GM18520 (cell line): Measurements from ENCODE around the gene CHRM2.
"Not testable (repeated sequence)": the region's sequence is repeated elsewhere in the genome, so short reads cannot be mapped to it uniquely, and the experiment has no call there.

Experiments used
- ATAC-seq: cut with Tn5 transposase; IDR thresholded peaks from one replicate; pipeline ENCODE4 v1.9.1; 2021; ENCODE audit not compliant: unreplicated experiment

CHRM2 gene

GRCh38 chr7:136868496-136869000 is at the start of gene CHRM2:
Gene CHRM2 (plus strand): TSS chr7:136868652. CDS start chr7:137014866, 146,214 bp downstream.
- no peak for ATAC-seq

- ATAC-seq = not testable (repeated sequence)
Measured at GRCh38 chr7:136831398-136831797, 37.1 kb upstream of the CHRM2 start.

GRCh38 chr7:136845899-136846465 is 22.5 kb upstream of the CHRM2 start:
- ATAC-seq = no peak

GRCh38 chr7:136847858-136848257 is 20.6 kb upstream of the CHRM2 start:
- no peak for ATAC-seq

- ATAC-seq = no peak
Measured at GRCh38 chr7:136853654-136854053, 14.8 kb upstream of the CHRM2 start.

GRCh38 chr7:136857573-136857972 is 10.9 kb upstream of the CHRM2 start:
- ATAC-seq = no peak

GRCh38 chr7:136859803-136860202 is 8.6 kb upstream of the CHRM2 start:
- ATAC-seq = no peak

GRCh38 chr7:136865236-136865635 is 3.2 kb upstream of the CHRM2 start:
- ATAC-seq = no peak

- ATAC-seq = no peak
Measured at GRCh38 chr7:136865777-136866176, 2.7 kb upstream of the CHRM2 start.

- no peak for ATAC-seq
Measured at GRCh38 chr7:136869001-136869961, 829 bp downstream of the CHRM2 start.

- no peak for ATAC-seq
Measured at GRCh38 chr7:136869991-136870865, 1.8 kb downstream of the CHRM2 start.

GRCh38 chr7:136870866-136871487 is 2.5 kb downstream of the CHRM2 start:
- ATAC-seq = no peak

- ATAC-seq = no peak
Measured at GRCh38 chr7:136874393-136875032, 6.1 kb downstream of the CHRM2 start.

- ATAC-seq = no peak
Measured at GRCh38 chr7:136877509-136877908, 9.1 kb downstream of the CHRM2 start.

GRCh38 chr7:136877990-136878389 is 9.5 kb downstream of the CHRM2 start:
- ATAC-seq = no peak

- no peak for ATAC-seq
Measured at GRCh38 chr7:136878878-136879277, 10.4 kb downstream of the CHRM2 start.

- ATAC-seq = no peak
Measured at GRCh38 chr7:136883046-136883445, 14.6 kb downstream of the CHRM2 start.

GRCh38 chr7:136884492-136884891 is 16.0 kb downstream of the CHRM2 start:
- no peak for ATAC-seq

- ATAC-seq = no peak
Measured at GRCh38 chr7:136887317-136887716, 18.9 kb downstream of the CHRM2 start.

- ATAC-seq = no peak
Measured at GRCh38 chr7:136890399-136890798, 21.9 kb downstream of the CHRM2 start.
